ENCODE results near the gene CEP95. TPM values are rescaled to one million over a fixed set of nuclear protein-coding genes. Genes with fewer than 3 reads are reported as not detected.
A peak's percentile ranks its signal among the peaks of the same experiment; 100 is the strongest.

The CEP95 gene
- total RNA-seq, 1 experiment from 2014 or later, result 35.7 TPM

DNA sequence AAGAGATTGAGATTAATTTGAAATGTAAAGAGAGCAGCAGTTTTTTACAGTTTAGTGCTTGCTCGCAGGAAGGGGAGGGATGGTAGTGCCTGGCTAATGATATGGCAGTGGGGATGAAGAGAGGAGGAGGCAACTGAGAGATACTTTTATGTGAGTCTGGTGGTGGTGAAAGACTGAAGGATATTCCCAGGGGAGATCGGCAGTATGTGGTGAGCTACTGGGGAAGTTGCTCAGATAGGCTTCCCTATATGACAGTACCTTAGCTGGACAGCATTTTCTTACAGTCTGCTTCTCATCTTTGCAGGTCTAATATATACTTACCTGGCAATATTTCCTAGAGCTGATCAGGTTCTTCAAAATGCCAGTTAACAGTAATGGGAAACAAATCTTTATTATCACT is 8.6 kb downstream of the CEP95 start:
- DNase-seq (ENCODE audit: low read depth), result no peak

- no peak for DNase-seq (ENCODE audit: low read depth)
Measured at GRCh38 chr17:64515829-64516228, 9.1 kb downstream of the CEP95 start.

GRCh38 chr17:64519601-64520000 is 12.8 kb downstream of the CEP95 start:
- DNase-seq (ENCODE audit: low read depth), result no peak

GRCh38 chr17:64520359-64520758 is 13.6 kb downstream of the CEP95 start:
- DNase-seq (ENCODE audit: low read depth), result no peak

- DNase-seq (ENCODE audit: low read depth), result no peak
Measured at GRCh38 chr17:64527914-64528313, 21.1 kb downstream of the CEP95 start.

GRCh38 chr17:64529221-64529620 is 22.4 kb downstream of the CEP95 start:
- DNase-seq (ENCODE audit: low read depth), result no peak

DNA sequence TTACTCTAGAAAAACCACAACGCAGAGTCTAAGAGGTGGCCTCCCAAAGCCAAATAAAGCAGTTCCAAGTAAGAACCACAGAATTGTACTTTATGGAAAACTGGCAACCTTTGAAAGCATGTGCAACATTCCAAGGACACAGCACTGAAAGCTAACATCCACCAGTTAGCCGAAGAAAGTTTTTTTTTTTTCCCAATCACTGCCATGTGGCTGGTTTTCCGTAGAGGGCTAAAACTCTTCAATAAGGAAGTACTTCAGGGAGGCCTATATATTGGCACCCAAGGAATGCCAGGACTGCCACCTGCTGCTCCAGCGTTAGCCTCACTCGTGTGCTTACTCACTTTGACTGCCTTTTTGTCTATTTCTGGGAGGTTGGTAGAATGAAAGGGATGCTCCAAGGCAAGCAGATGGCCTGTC is 25.2 kb downstream of the CEP95 start:
- no peak for DNase-seq (ENCODE audit: low read depth)

- DNase-seq (ENCODE audit: low read depth), result no peak
Measured at GRCh38 chr17:64532409-64532808, 25.6 kb downstream of the CEP95 start.

GRCh38 chr17:64533784-64534183 is 27.0 kb downstream of the CEP95 start:
- DNase-seq (ENCODE audit: low read depth), result no peak

GRCh38 chr17:64534187-64534586 is 27.4 kb downstream of the CEP95 start:
- peak; percentile 9 for DNase-seq (ENCODE audit: low read depth)

- DNase-seq (ENCODE audit: low read depth), result no peak
Measured at GRCh38 chr17:64535357-64535756, 28.6 kb downstream of the CEP95 start.

- no peak for DNase-seq (ENCODE audit: low read depth)
Measured at GRCh38 chr17:64536913-64537312, 30.1 kb downstream of the CEP95 start.

DNA sequence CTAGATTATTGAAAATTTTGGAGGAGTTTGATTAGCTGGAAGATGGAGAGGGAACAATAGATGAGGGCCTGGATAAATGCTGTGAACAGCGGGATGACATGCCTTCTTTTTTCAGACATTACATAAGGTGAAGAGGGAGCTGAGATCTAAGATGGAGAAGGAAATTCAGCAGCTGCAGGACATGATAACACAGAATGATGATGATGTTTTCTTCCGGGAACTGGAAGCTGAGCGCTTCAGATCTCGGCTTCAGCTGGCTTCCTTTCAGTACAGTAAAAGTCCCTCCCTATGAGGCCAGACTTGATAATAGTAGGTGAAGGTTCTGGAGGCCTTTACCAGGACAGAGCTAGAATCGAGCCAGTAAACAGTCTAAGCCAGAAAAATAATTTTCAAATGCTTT is 30.7 kb downstream of the CEP95 start:
- no peak for DNase-seq (ENCODE audit: low read depth)

- DNase-seq (ENCODE audit: low read depth), result no peak
Measured at GRCh38 chr17:64538508-64539130, 31.8 kb downstream of the CEP95 start.

- no peak for DNase-seq (ENCODE audit: low read depth)
Measured at GRCh38 chr17:64540118-64540776, 33.5 kb downstream of the CEP95 start.

GRCh38 chr17:64544742-64545141 is 38.0 kb downstream of the CEP95 start:
- no peak for DNase-seq (ENCODE audit: low read depth)

DNA sequence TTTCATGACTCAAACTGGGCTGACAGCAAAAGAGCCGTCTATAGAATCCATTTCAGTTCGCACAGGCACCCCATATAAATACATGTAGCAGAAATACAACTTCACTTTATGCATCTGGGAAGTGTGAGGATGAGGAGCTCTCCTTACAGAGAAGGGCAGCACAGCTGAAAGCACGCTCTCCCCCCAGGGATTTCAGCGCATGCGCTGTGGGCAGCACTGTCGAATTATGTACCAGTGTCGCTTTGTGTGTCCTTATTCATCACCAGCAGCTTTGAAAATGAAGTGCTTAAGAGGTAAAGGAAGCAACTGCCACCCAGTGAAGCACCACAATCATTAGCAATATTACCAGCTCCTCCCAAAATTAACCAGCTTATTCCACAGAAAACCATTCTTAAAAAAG is 39.9 kb downstream of the CEP95 start:
- DNase-seq (ENCODE audit: low read depth), result no peak

DNA sequence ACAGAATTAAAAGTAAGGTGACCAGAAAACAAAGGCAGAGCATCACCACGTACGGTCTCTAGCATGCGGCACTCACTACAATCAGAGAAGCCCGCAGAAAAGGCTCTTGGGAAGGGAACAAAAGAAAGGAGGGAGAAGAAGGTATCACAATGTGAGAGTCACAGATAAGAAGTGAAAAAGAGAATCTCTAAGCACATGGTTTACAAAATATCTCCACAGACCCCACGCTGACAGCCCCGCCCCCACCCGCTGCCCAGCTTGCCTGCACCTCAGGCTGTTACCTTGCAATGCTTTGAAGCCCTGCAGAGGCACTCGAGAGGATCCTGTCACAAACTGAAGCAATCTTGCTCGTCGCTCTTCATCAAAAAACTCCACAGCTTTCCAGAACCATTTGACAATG is 40.5 kb downstream of the CEP95 start:
- DNase-seq (ENCODE audit: low read depth), result no peak

DNA sequence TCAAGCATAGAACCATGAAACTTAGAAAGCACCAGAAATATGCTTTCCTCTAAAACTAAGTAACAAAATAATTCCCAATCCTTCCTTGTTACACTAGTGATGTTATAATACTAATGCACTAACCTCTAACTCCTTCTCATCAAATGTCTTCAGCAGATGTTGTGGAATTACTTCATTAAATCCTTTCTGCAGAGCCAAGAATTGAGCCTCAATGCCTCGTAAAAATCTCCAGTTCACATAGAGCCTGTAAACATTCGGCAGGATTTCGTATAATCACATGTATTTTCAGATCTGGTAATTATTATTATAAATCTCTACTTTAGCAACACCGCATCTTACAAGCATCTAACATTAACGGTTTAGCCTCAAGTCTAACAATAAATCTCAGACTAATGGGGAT is 44.7 kb downstream of the CEP95 start:
- no peak for DNase-seq (ENCODE audit: low read depth)

- DNase-seq (ENCODE audit: low read depth), result no peak
Measured at GRCh38 chr17:64554028-64554637, 47.4 kb downstream of the CEP95 start.

DNA sequence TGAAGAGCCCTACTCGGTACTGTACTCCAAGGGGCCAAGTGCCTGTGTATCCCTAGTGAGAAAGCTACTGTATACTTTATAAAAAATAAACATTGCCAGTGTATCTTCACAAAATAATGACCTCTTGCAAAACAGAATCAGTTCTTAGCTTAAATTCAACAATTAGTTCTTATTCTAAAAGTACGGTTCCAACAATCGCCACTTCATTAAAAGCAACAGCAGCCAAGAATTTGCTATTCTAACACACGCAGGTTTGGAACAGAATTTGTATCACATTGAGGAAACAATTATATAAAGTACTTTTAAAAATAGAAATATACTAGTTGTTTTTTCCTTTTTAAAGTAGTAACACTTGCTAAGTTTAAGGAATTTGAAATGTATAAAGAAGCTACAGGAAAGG is 48.5 kb downstream of the CEP95 start:
- DNase-seq (ENCODE audit: low read depth), result no peak

DNA sequence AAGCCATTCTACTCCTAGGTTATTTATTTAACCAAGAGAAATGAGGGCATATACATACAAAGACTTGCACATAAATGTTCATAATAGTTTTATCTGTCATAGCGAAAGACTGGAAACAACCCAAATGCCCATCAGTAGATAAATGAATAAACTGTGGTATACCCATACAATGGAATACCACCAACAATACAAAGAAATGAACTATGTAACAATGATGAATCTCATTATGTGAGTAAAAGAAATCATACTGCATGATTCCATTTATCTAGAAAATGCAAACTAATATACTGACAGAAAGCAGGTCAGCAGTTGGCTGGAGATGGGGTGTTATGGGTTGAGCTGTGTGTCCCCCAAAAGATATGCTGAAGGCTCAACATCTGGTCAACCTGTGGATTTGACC is 57.3 kb downstream of the CEP95 start:
- no peak for DNase-seq (ENCODE audit: low read depth)

DNA sequence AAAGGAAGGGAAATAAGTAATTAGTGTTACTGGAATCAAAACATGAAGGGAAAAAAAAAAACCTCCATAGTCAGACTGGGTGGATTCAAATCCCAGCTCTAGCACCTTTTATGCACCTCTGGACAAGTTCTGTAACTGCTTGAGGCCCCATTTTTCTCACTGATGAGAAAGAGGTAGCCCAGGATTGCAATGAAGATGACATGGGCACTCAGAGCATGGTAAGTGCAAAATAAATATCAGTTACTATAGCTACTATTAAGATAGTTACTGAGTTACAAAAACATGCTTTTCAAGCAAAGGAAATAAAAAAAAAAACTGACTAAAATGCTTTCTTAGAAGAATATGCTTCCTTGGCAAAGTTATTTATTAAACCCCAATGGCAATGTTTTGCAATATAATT is 58.8 kb downstream of the CEP95 start:
- DNase-seq (ENCODE audit: low read depth), result no peak
